GM12878 (cell line): ENCODE results near the gene ATF7.

Experiments used
- CTCF ChIP-seq, 3 experiments: IDR thresholded peaks in 2 of 3; conservative IDR thresholded peaks in 1 of 3; 2 replicates each; pipeline ENCODE4 v1.5.1; 2011; ENCODE audit warnings: low read depth in 3 of 3, low read length in 3 of 3, mild to moderate bottlenecking in 3 of 3, control low read depth in 2 of 3, moderate library complexity in 2 of 3, inconsistent platforms in 1 of 3, mixed read lengths in 1 of 3; ENCODE audit not compliant: control insufficient read depth in 2 of 3, insufficient read depth in 1 of 3; ENCODE audit errors: extremely low read depth in 1 of 3
- EP300 ChIP-seq, 2 experiments: fragments of 150-350 bp in 1 of 2; IDR thresholded peaks; 2 replicates each; pipeline ENCODE4 v1.6.1; 2011 to 2012; ENCODE audit warnings: low read depth in 2 of 2, low read length in 2 of 2, borderline replicate concordance in 1 of 2, improper control_type of control experiment in 1 of 2, inconsistent platforms in 1 of 2; ENCODE audit not compliant: control insufficient read depth in 1 of 2
- FOS ChIP-seq: IDR thresholded peaks from 3 replicates; pipeline ENCODE4 v1.6.1; 2011; ENCODE audit warnings: borderline replicate concordance; ENCODE audit not compliant: insufficient read length; ENCODE audit errors: extremely low read depth
- IKZF2 ChIP-seq, 2 experiments: fragments of 450-650 bp; IDR thresholded peaks; 2 replicates each; pipeline ENCODE4 v1.6.1; 2017; ENCODE audit warnings: mild to moderate bottlenecking in 2 of 2, moderate library complexity in 2 of 2
- KAT2A ChIP-seq: conservative IDR thresholded peaks from 2 replicates; pipeline ENCODE4 v1.6.1; 2011; ENCODE audit warnings: low read depth, low read length; ENCODE audit not compliant: control insufficient read depth
- MAX ChIP-seq: IDR thresholded peaks from 2 replicates; pipeline ENCODE4 v1.6.1; 2012; ENCODE audit warnings: low read depth, low read length, improper control_type of control experiment
- RELA ChIP-seq: fragments of 450-650 bp; IDR thresholded peaks from 2 replicates; pipeline ENCODE4 v1.8.0; 2014; ENCODE audit warnings: borderline replicate concordance; ENCODE audit not compliant: partially characterized antibody
- REST ChIP-seq: IDR thresholded peaks from 2 replicates; pipeline ENCODE4 v1.6.1; 2012; ENCODE audit warnings: mild to moderate bottlenecking, low read depth, low read length
- SMARCA5 ChIP-seq: fragments of 450-650 bp; IDR thresholded peaks from 2 replicates; pipeline ENCODE4 v1.6.1; 2017; ENCODE audit warnings: mild to moderate bottlenecking
- SP1 ChIP-seq: IDR thresholded peaks from one replicate; pipeline ENCODE4 v1.6.1; 2011; ENCODE audit warnings: low read depth, low read length
- USF2 ChIP-seq: IDR thresholded peaks from 2 replicates; pipeline ENCODE4 v1.6.1; 2011; ENCODE audit warnings: low read depth, low read length, improper control_type of control experiment, borderline replicate concordance
- ZZZ3 ChIP-seq: IDR thresholded peaks from 2 replicates; pipeline ENCODE4 v1.6.1; 2011; ENCODE audit warnings: low read depth; ENCODE audit not compliant: control insufficient read depth, insufficient read length

- no peak for TF ChIP-seq IKZF2 (IDR thresholded peaks at IDR 0.05)
- TF ChIP-seq CTCF (IDR thresholded peaks at IDR 0.05 in 2 of 3, conservative IDR thresholded peaks at IDR 0.05 in 1 of 3; ENCODE audit: control insufficient read depth in 2 of 3, extremely low read depth in 1 of 3, insufficient read depth in 1 of 3, low read depth in 3 of 3, low read length in 3 of 3): no peak
- no peak for TF ChIP-seq SMARCA5
- TF ChIP-seq RELA: no peak
- no peak for TF ChIP-seq FOS
- peak; percentile 56; the same call in 1 of the 2 replicates for TF ChIP-seq USF2
- peak; percentile 31; the same call in 1 of the 2 replicates for TF ChIP-seq MAX
- no peak for TF ChIP-seq ZZZ3
- TF ChIP-seq REST: no peak
- TF ChIP-seq KAT2A: no peak
- TF ChIP-seq SP1: no peak
- TF ChIP-seq EP300 (IDR thresholded peaks at IDR 0.05; ENCODE audit: borderline replicate concordance in 1 of 2, control insufficient read depth in 1 of 2, low read depth in 2 of 2, low read length in 2 of 2): no peak
Observed at GRCh38 chr12:53495903-53496751, 130.1 kb downstream of the ATF7 start.
